Embryonic facial prominence (tissue), 1 donor: ENCODE results near the gene EDIL3.

Experiments used
- DNase-seq: peaks from one replicate; pipeline ENCODE4 v3.0.0-alpha.2; 2016; ENCODE audit errors: extremely low spot score

The EDIL3 gene, protein sequence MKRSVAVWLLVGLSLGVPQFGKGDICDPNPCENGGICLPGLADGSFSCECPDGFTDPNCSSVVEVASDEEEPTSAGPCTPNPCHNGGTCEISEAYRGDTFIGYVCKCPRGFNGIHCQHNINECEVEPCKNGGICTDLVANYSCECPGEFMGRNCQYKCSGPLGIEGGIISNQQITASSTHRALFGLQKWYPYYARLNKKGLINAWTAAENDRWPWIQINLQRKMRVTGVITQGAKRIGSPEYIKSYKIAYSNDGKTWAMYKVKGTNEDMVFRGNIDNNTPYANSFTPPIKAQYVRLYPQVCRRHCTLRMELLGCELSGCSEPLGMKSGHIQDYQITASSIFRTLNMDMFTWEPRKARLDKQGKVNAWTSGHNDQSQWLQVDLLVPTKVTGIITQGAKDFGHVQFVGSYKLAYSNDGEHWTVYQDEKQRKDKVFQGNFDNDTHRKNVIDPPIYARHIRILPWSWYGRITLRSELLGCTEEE

DNA sequence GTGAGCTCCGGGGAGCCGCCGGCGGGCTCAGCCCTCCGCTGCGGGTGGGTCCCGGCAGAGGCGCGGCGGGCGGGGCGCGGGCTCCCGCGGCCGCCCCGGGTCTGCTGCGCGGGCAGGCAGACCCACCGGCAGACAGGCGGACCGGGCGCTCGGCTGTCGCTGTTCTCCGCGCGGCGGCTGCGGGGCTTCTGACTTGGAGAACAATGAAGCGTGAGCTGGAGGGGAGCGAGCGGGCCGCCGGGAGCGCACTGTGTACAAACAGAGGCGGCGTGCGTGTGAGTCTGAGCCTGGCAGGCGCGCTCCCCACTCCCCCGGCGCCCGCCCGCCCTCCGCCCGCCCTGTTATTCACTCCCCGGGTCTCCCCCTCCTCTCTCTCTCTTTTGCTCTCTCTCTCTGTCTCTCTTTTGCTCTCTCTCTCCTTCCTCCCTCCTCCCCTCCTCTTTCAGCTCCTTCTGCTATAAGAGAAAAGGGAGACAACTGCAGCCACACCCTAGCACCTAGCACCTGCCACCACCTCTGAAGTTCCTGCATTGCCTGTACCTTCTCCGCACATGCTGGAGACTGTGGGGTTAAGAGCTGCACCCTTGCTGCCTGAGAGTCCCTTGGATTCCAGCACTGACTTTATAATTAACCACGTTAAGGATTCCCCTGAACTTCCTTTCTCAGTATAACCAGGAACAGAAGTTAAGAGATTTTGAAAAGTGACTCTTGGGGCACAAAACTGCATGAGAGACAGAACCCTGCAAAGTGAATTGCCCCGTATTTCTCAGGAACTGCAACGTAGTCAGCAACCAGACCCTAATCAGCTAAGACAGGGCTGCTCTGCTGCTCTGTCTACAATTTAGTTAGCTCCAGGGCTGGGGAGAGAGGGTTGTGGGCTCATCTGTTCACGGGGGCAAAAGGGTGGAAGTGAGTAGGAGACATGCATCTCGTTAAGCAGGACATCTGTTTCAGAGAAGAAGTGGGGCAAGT is at the start of gene EDIL3:
Gene EDIL3, minus strand, starts transcription at position 277 of the 972 bp plus-strand sequence. CDS start 506 bp downstream, outside the sequence.
- DNase-seq: peak; percentile 27

DNA sequence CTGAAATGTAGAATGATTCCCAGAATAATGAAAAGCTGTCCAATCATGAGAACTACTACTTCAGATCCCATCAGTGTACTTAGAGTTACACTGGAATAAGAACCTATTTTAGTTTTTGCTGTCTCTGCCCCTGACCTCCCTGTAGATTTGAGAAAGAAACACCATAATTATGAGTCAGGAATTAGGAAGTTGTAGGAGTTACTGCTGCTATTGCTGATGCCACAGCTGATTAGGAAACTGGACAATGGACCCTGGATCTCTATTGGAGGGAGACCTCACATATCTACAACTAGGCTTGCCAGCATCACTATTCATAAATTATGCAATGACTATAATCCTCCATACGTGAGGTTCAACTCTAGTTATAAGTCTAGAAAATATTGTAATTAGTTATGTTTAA is 48.8 kb upstream of the EDIL3 start:
- DNase-seq: no peak

DNA sequence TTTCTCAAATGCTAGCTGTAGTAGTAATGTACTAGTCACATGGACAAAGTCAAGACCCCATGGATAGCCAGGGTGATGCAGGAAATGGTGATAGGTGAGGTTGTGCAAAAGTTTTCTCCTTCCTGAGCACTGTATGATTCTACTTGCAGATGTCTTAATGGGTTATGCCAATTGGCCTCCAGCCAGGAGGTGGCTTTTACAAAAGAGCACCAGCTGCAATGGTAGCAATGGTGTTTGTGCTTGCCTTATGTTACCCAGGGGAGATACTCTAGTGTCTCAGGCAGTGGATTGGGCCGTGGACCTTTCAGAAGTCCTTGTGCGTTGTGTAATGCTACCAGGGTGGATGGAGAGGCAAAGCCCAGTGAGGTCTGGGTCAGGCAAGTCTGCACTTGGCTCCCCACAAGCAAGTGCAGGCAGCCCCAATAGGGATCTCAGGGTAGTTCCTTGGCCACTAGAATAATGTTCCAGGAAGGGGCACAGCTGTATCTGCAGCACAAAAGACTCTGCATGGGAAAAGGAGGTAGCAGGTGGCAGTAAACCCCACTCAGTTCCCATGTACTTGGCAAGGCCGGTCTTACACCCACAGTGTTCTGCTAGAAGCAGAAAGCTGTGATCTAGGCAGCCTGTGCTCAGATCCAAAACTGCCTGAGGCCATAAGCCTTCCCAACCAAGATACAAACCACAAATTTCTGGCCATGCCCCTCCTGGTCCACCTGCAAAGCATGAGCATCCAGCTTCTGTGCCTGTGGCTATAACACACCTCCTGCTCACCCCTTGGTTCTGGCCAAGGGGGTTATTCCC is 46.4 kb upstream of the EDIL3 start:
- DNase-seq: no peak

DNA sequence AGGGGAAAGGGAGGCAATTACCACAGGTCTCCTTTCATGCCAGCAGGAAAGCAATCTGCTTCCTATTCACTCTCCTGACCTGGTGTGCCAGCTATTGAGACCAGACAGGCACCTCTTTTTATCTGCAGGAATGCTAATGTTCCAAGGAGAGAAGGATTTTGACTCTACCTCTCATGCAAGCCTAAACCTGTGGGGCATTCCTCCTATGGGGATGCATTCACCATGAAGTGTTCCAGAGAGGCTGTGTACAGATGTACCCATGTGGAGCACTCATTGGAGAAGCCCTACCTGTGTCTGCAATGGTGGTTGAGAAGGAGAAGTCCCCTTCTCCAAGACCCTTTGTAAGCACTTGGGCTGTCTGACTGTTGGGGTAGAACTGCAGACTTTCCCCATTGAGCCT is 45.4 kb upstream of the EDIL3 start:
- DNase-seq: no peak

DNA sequence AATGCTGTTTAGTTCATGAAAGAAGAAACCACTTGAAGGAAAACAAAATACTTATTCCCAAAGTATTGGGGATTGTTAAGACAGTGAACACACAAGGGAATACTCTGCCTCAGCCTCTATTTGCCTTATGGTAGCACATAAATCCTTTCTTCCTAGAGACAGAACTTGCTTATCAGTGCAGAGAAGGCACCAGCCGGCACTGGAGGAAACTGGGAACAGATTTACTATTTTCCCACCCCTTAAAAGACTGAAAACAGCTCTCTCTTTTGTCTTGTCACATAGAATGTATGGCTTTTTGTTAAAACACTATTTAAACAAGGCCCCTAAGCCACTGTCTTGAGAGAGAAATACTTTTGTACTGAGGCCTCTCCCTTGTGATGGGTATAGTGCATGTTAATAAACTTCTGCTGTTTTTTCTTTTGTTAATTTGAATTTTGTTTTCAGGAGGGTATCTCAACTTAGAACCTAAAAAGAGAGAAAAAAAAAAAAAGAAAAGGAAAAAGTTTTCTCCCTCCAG is 40.7 kb upstream of the EDIL3 start:
- DNase-seq: no peak

DNA sequence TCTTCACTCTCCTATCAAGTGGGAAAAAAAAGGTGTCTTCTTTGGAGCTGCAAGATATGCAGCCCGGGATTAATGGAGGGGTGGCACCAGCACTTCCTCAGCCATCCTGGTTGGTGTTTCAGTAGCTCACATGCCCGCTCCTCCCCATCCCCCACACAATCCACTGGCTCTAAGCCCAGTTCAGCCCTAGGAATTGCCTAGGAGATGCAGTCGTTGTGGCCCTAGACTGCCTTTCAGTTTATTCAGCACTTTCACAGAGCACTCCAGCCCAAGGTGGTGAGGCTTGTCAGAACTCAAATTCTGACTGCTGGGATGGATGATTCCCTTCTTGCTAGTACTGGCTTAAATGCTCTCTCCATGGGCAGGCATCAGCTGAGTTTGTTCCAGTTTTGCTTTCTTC is 35.1 kb upstream of the EDIL3 start:
- no peak for DNase-seq

DNA sequence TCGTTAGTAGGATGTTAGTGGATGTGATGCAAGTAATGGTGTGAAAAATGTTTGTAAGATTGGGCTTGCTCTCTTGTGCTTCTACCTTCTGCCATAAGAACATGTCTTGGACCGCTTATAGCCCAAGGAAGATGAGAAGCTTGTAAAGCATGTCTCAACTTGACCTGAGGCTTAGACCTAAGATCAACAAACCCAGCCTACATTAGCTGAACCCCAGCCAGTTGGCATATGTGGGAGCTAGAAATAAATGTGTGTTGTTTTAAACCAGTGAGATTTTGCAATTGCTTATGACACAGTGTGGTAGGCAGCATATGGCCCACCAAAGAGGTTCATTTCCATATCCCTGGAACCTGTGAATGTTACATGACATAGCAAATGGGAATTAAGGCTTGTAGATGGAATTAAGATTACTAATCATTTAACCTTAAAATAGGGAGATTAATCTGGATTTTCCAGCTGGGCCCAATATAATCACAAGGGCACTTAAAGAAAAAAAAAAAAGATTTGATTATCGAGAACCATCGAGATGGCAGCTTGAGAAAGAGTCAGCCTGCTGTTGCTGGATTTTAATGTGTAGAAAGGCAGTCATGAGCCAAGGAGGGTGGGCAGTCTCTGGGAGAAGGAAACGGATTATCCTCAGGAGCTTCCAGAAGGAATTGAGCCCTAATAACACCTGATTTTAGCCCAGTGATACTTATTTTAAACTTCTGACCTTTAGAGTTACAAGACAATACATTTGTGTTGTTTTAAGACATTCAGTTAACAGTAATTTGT is 27.3 kb upstream of the EDIL3 start:
- DNase-seq: no peak

DNA sequence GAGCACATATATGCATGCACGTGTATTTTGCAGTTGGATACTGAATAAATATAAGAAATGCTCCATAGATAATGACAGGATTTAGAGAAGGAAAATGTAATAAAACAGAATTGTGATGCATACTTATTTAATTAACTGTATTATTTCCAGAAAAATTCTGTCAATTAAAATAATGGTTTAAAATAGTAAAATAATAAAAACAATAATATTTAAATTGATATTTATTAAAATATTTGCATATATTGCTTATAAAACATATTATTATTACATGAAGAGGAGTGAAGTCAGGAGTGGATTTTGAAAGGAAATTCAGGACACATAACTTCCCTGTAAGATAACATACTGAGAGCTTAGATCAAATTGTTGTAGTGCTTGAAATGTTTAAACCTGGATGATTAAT is 21.4 kb upstream of the EDIL3 start:
- no peak for DNase-seq

DNA sequence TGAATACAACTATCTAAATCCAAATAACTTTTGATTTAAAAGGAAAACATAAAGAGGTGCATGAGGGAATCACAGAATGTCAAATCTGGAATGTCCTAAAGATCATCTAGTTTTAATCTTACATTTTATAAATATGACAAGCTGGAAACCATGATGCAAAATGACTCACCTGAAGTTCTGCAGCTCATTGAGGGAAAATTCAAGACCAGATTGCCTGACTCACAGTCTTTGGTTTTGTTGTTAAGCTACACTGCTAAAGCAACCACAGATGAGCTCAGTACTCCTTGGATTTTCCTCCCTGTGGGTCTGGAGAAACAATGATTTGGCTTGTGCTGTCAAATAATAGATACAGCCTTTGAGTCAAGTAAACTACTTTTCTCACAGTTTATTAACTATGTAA is 19.1 kb upstream of the EDIL3 start:
- no peak for DNase-seq

DNA sequence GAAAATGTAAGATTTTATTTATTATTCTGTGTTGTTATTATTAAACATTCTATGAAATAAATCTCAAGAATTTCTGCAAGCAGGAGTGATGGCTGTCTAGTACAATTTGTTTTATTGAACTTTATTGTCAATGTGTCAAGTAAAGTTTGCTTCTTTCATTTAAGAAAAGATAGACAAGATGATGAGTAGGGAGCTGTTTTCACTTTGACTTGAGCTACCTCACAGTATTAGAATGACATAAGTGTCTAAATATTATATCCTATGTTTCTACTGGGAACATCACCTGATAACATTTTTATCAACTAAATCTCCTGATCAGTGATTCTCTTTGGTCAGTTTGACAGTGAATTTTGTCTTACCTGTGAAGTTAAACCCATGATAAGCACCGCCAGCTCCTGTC is 12.7 kb upstream of the EDIL3 start:
- no peak for DNase-seq

DNA sequence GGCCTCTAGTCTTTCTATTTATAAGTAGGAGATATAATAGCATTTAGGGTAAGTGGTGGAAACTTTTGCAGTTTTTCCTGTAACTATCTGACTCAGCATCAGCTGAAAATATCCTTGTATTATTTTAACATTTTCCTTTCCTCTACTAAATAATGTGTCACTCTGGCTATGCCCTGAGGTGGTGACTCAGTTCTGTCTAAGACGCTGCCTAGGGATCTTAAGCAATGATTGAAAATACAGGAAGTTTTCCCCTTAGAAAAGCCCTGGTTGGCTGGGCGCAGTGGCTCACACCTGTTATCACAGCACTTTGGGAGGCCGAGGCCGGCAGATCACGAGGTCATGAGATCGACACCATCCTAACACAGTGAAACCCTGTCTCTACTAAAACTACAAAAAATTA is 9.3 kb upstream of the EDIL3 start:
- no peak for DNase-seq

DNA sequence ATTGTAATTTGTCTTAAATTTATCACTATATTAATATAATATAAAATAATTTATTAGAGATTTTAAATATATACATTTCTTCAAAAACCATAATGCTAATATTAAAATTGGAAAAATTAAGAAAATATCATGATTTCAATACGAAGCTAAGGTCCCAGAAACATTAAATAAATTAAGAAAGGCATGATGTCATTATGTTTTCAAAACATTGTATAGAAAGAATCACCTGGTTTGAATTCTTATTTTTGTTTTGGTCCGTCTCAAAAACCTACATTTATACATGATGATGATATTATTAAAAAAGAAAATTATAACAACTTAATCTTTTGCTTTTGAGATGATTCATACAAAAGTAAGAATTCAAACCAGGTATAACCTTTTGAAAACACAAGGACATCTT is 8.2 kb upstream of the EDIL3 start:
- no peak for DNase-seq

DNA sequence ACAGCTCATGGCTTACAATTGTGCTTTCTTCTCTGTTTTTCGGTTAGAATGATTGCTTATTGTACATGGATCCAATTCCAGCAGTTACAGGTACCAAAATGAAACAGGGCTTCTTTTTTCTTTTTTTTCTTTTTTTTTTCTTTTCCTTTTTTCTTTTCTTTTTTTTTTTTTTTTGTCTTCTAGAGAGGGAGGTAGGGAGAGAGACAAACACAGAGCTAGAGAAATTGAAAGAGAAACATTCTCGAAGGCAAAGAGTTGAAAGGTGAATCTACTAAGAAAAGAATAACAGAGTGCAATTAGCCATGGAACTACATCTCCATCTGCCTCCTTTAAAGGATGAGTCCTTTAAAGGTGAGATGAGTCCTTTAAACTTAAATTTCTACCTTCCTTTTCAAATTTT is 1.0 kb upstream of the EDIL3 start:
- DNase-seq: no peak

DNA sequence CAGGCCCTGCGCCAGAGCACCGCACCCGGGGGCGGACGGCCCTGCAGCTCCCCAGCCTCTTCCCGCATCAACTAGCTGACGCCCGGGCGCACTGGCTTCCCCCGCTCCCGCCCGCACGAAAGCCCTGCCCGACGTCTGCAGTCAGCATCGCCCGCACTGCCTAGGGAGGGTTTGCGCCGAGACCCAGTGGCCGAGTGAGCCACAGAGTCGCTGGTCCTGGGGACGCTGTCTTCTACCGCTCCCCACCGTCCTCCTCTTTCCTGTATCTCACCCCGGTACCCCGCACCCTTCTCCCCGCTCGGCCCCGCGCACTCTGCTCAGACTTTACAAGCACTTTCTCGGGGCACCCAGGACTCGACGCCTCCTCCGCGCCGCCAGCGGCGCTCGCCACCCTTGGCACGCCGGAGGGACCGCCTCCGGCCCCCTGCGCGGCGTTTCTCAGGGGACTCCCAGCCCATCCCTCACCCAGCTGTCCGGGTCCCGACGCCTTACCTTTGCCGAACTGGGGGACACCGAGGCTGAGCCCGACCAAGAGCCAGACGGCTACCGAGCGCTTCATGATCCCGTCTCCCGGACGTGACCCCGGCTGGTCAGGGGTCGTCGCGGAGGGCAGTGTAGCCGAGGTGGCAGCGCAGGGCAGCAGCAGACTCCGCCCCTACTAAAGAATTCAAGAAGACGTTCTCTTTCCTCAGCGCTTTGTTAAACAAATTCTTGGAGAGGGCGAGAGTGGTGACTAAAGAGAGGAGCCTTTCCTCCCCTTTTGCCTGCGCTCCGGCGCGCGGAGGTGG is 670 bp downstream of the EDIL3 start:
- no peak for DNase-seq

DNA sequence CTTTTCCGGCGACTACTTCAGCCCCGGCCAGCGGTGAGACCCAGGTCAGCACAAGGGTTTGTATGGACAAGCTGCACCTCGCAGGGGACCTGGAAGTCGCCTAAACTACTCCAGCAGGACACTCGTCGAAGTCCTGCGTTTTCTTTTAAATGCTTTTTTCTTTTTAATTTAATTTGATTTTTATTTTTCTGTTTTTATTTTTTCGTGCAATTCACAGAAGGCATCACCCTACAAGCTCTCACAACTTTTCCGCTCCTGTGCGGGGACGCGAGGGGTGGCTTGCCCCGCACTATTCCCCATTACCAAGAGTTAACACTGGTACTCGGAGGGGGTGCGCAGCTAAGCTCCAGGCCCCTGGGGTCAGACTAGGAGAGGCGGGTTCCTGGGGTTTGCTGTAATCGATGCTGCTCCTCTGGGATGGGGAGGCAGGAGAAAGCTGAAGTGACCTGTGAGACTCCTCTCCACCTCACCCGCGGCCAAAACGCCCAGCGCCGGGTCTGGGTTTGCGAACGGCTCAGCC is 1.3 kb downstream of the EDIL3 start:
- DNase-seq: no peak

DNA sequence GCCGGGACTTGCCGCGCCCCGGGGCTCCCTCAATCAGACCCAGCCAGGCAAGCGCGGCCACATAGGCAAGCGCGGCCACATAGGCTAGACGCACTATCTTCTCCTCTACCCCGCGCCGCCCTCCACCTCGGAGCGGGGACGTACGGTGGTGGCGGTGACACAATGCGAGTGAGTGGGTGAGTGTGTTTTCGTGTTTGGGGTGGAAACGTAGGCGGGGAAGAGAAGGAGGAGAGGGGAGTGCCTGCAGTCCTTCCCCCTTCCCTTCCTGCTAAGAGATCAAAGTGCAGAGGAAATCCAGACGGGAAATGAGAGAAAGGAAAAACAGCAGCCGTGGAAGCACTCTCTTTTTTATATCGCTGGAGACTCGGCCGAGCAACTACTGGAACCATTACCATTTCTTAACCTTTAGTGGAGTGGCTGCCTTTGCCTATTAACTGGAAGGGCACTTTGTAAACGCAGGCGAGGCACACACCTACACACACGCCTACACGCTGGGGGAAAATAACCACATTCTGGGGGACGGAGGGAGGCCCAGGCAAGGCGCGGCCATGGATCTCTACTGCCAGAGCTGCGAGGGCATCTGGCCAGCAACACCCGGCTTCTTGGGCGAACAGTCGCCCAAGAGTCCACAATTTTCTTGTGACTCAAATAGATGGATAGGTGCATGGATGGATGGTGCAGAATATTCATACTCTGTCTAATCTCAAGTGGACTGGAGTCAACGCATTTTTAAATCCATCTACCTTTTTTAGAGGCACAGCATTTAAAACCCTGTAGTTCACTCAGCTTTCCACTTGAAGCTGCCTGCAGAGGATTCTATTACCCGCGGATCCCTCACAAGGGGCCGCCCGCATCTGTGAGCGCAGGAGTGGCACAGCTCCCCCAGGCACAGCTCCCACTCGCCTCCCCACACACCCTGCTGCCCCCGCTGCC is 2.1 kb downstream of the EDIL3 start:
- DNase-seq: no peak

DNA sequence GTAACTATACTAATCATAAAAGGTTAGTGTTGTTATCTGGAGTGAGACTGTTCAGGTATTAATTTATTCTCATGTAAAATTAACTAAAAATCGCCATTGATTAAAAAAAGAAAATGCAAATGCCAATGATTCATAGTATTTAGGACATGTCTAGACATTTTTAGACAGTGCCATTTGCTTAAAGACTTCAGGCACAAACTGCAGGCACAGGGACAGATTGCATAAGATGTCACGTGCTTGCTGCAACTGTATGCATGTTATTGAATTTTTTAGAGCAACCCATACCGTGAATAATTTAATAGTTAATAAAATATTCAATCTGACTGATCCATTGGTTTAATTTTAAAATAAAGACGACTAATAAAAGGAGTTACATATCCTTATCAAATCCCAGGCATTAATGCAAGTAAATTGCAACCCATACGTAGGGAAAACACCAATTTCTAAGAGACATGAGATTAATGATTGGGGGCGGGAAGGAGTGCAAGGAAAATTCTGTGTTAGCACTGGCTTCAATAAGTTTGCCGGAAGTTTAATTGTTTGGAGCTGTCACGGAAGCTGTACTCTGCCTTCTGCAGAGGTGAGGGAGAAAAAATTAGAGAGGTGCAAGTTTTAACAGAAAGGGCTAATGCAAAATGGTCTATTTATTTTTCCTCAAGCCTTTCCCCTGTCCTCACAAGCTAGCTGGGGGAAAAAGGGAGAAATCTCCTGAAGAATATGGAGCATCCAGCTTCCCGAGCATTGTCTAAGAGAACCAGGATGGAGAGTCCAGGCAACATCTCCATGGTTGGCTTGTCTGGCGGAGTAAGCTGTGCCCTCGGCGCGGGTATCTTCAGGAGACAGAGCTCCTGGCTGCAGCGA is 2.9 kb downstream of the EDIL3 start:
- DNase-seq: no peak

DNA sequence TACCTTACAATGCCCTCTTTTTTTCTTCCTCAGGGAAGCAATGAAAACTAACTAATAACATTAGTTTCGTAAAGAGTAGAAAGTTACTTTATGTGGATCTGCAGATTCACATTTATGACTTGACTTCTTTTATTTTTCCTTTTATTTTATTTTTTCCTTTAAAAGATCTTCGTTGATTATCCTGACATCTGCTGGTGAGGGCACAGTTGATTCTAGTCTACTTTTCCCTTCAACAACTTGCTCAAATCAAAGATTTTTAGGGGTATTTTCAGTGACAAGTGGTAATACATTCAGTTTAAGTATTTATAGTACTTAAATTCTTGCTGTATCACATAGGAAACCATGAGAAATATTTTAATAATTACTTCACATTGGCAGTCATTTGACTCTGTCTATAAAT is 4.9 kb downstream of the EDIL3 start:
- DNase-seq: no peak
